CD4-positive, alpha-beta memory T cell (primary cell): ENCODE results near the gene PI4KA. TPM values are rescaled to one million over a fixed set of nuclear protein-coding genes. Genes with fewer than 3 reads are reported as not detected.
A peak's percentile ranks its signal among the peaks of the same experiment; 100 is the strongest.

Source experiments
- CTCF ChIA-PET: fragments of 350-600 bp; sonication (Branson Sonifier 250); formaldehyde crosslinking; loops from one replicate; lab custom pipeline; 2021; ENCODE audit warnings: inconsistent platforms; ENCODE audit not compliant: partially characterized antibody; lab: Charles Lee
- POLR2A ChIA-PET: fragments of 350-600 bp; sonication (Branson Sonifier 250); formaldehyde crosslinking; loops from one replicate; lab custom pipeline; 2021; ENCODE audit not compliant: partially characterized antibody; lab: Charles Lee
- DNase-seq, 5 donors: peaks; one replicate each; pipeline versions ENCODE4 v3.0.0 to v3.0.0-alpha.2; 2020 to 2022; ENCODE audit warnings: mixed read lengths in 1 of 5
- H3K27ac ChIP-seq: one replicate; pipeline ENCODE4 v1.7.0; 2013; ENCODE audit warnings: low read depth, low read length
- H3K27me3 ChIP-seq: 2 replicates; pipeline ENCODE4 v1.7.0; 2013; ENCODE audit warnings: mild to moderate bottlenecking, low read length, moderate library complexity; ENCODE audit not compliant: insufficient read depth
- H3K36me3 ChIP-seq: 2 replicates; pipeline ENCODE4 v1.7.0; 2013; ENCODE audit warnings: mild to moderate bottlenecking, low read length, moderate library complexity; ENCODE audit not compliant: insufficient read depth
- H3K4me1 ChIP-seq: 2 replicates; pipeline ENCODE4 v1.7.0; 2013; ENCODE audit warnings: mild to moderate bottlenecking, low read length, moderate library complexity; ENCODE audit not compliant: insufficient read depth
- H3K4me3 ChIP-seq, 2 donors: one replicate each; pipeline ENCODE4 v1.7.0; 2013; ENCODE audit warnings: low read length in 2 of 2, mild to moderate bottlenecking in 1 of 2
- H3K9me3 ChIP-seq, 2 donors: one replicate each; pipeline ENCODE4 v1.7.0; 2013; ENCODE audit warnings: low read length in 2 of 2, control low read depth in 1 of 2; ENCODE audit not compliant: control insufficient read depth in 1 of 2
- H3K27ac Mint-ChIP-seq, 7 donors: one replicate each; pipeline ENCODE4 v1.8.0; 2020 to 2021; ENCODE audit warnings: mixed read lengths in 7 of 7, mild to moderate bottlenecking in 6 of 7, inconsistent platforms in 3 of 7, moderate library complexity in 3 of 7
- H3K27me3 Mint-ChIP-seq, 2 donors: one replicate each; pipeline ENCODE4 v1.8.0; 2020 to 2021; ENCODE audit warnings: mixed read lengths in 2 of 2
- H3K36me3 Mint-ChIP-seq, 2 donors: one replicate each; pipeline ENCODE4 v1.8.0; 2020 to 2021; ENCODE audit warnings: mixed read lengths in 2 of 2, inconsistent platforms in 1 of 2, mild to moderate bottlenecking in 1 of 2
- H3K4me1 Mint-ChIP-seq, 4 donors: one replicate each; pipeline ENCODE4 v1.8.0; 2020 to 2021; ENCODE audit warnings: mixed read lengths in 4 of 4, mild to moderate bottlenecking in 1 of 4
- H3K4me3 Mint-ChIP-seq, 8 donors: one replicate each; pipeline ENCODE4 v1.8.0; 2020 to 2021; ENCODE audit warnings: mixed read lengths in 8 of 8, mild to moderate bottlenecking in 7 of 8, moderate library complexity in 6 of 8, inconsistent platforms in 3 of 8
- H3K9me3 Mint-ChIP-seq, 8 donors: one replicate each; pipeline ENCODE4 v1.8.0; 2020 to 2021; ENCODE audit warnings: mixed read lengths in 8 of 8, mild to moderate bottlenecking in 5 of 8, inconsistent platforms in 3 of 8, moderate library complexity in 1 of 8
- intact Hi-C: fragments of 100-400 bp; cut with micrococcal nuclease; formaldehyde crosslinking; loops from one replicate; pipeline ENCODE4 v1.15.1; 2023
- polyA plus RNA-seq, 2 donors: library from polyadenylated mRNA; unstranded; fragments of 300-500 nt; fragmentation: Illumina TruSeq; gene quantifications; one replicate each; pipeline ENCODE4 v1.2.3, GENCODE V29; 2021
- total RNA-seq, 2 experiments: library from RNA; stranded (reverse); gene quantifications; one replicate each; pipeline ENCODE4 v1.2.3, GENCODE V29; 2021

PI4KA gene
- total and polyA plus RNA-seq, 4 experiments from 2014 or later, result 31.5 to 145 (median 110) TPM

DNA sequence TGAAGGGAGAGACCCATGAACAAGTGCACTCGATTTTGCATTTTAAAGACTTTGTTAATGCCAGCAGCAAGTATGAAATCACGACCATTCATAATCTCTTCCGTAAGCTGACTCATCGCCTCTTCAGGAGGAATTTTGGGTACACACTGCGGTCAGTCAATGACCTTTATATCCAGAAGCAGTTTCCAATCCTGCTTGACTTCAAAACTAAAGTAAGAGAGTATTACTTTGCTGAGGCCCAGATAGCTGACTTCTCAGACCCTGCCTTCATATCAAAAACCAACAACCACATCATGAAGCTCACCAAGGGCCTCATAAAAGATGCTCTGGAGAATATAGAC lies 78.8 kb downstream of the PI4KA start:
- ChIA-PET POLR2A (no interaction called here), CTCF (interaction anchor here (1.0 kb wide), 1 partner anchor 30 kb away, joined by 3 read pairs; no protein-coding TSS in a partner anchor)
- Histone ChIP-seq H3K4me3 (no peak overlapping the region), H3K4me1 (peaks cover 17% of the 10 kb centered on the region), H3K27me3 (no peaks in the 10 kb centered on the region), H3K36me3 (peaks cover 12% of the 10 kb centered on the region), H3K27ac (no peak overlapping the region), H3K9me3 (no peaks in the 10 kb centered on the region)
- Mint-ChIP-seq H3K4me3 (no peak overlapping the region), H3K9me3 (peaks cover 0 to 2% (median 0%) of the 10 kb centered on the region in 8 donors), H3K4me1 (peaks cover 0 to 8% (median 4%) of the 10 kb centered on the region in 4 donors), H3K27ac (no peak overlapping the region), H3K27me3 (no peaks in the 10 kb centered on the region), H3K36me3 (peaks cover 21 to 55% of the 10 kb centered on the region in 2 donors)
- intact Hi-C loops, result no loop called here
- DNase-seq, result no peak

DNA sequence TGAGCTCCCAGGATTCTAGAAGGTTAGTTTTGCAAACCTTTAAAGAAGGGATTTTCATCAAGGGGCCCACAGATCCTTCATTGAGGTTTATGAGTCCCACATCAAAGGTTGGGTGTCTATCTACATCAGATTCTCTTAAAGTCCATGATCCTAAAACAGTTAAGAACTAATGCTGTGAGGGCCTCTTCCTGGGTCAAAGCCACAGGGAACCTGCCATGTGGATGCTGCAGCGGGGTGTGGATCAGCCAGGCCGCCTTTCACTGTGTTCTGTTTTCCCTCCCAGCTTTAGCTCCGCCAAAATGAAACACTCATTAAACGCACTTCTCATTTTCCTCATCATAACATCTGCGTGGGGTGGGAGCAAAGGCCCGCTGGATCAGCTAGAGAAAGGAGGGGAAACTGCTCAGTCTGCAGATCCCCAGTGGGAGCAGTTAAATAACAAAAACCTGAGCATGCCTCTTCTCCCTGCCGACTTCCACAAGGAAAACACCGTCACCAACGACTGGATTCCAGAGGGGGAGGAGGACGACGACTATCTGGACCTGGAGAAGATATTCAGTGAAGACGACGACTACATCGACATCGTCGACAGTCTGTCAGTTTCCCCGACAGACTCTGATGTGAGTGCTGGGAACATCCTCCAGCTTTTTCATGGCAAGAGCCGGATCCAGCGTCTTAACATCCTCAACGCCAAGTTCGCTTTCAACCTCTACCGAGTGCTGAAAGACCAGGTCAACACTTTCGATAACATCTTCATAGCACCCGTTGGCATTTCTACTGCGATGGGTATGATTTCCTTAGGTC lies 79.4 kb downstream of the PI4KA start:
- H3K36me3 Mint-ChIP-seq, result peaks cover 21 to 51% of the 10 kb centered on the region in 2 donors

DNA sequence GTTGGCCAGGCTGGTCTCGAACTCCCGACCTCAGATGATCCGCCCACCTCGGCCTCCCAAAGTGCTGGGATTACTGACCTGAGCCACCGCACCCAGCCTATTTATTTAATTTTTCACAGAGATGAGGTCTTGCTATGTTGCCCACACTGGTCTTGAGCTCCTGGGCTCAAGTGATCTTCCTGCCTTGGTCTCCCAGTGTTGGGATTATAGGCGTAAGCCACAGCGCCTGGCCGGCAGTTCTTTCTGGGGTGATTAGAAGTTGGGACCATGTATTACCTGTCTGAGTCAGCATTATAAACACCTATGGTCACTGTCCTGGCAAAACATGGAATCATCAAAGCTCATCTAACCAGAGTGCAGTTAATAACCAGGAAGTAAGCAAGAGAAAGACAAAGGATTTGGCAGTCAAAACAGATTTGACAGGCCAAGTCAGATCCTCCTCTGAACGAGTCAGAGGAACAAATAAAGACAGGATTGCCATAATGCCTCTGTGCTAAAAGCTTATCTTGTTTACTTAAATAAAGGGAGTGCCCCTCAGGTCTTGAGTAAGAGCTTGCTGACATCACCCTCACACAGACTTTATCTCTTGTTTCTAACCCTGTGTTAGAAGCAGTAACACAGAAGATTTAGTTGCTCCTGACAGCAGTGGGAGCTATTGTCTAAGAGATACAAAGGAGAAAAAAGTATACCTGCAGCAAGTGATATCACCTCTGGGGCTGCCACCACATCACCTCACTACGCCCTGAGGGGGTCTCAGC lies 81.0 kb downstream of the PI4KA start:
- H3K27me3 ChIP-seq, result no peaks in the 10 kb centered on the region
- H3K4me1 Mint-ChIP-seq, result peaks cover 0 to 5% (median 0%) of the 10 kb centered on the region in 4 donors
- H3K36me3 ChIP-seq, result peaks cover 12% of the 10 kb centered on the region
- no peak overlapping the region for H3K4me3 ChIP-seq
- peak overlapping the region in 1 of 8 donors; percentile 6 for H3K4me3 Mint-ChIP-seq
- H3K27ac ChIP-seq, result no peak overlapping the region
- H3K27ac Mint-ChIP-seq, result peak overlapping the region in 1 of 7 donors; percentile 29
- no peak for DNase-seq
- H3K9me3 Mint-ChIP-seq, result no peaks in the 10 kb centered on the region
- no peaks in the 10 kb centered on the region for H3K9me3 ChIP-seq
- peaks cover 21 to 54% of the 10 kb centered on the region in 2 donors for H3K36me3 Mint-ChIP-seq
- H3K27me3 Mint-ChIP-seq, result no peaks in the 10 kb centered on the region
- intact Hi-C loops, result no loop called here
- peaks cover 17% of the 10 kb centered on the region for H3K4me1 ChIP-seq
- CTCF ChIA-PET, result interaction anchor here (1.3 kb wide), 1 partner anchor 9 kb away, joined by 4 read pairs; no protein-coding TSS in a partner anchor
- POLR2A ChIA-PET, result no interaction called here

More for the DNA sequence above, 79.4 kb downstream of the PI4KA start:
- Histone ChIP-seq H3K27ac (no peak overlapping the region), H3K36me3 (peaks cover 12% of the 10 kb centered on the region), H3K27me3 (no peaks in the 10 kb centered on the region), H3K9me3 (no peaks in the 10 kb centered on the region), H3K4me3 (no peak overlapping the region), H3K4me1 (peaks cover 17% of the 10 kb centered on the region)
- CTCF ChIA-PET, result interaction anchor here (1.0 kb wide), 1 partner anchor 30 kb away, joined by 3 read pairs; no protein-coding TSS in a partner anchor
- DNase-seq, result no peak
- H3K4me1 Mint-ChIP-seq, result peaks cover 0 to 5% (median 2%) of the 10 kb centered on the region in 4 donors
- H3K9me3 Mint-ChIP-seq, result peaks cover 0 to 2% (median 0%) of the 10 kb centered on the region in 8 donors
- no peaks in the 10 kb centered on the region for H3K27me3 Mint-ChIP-seq
- H3K4me3 Mint-ChIP-seq, result no peak overlapping the region
- peak overlapping the region in 1 of 7 donors; percentile 61 for H3K27ac Mint-ChIP-seq
- POLR2A ChIA-PET, result no interaction called here
- intact Hi-C loops, result no loop called here

DNA sequence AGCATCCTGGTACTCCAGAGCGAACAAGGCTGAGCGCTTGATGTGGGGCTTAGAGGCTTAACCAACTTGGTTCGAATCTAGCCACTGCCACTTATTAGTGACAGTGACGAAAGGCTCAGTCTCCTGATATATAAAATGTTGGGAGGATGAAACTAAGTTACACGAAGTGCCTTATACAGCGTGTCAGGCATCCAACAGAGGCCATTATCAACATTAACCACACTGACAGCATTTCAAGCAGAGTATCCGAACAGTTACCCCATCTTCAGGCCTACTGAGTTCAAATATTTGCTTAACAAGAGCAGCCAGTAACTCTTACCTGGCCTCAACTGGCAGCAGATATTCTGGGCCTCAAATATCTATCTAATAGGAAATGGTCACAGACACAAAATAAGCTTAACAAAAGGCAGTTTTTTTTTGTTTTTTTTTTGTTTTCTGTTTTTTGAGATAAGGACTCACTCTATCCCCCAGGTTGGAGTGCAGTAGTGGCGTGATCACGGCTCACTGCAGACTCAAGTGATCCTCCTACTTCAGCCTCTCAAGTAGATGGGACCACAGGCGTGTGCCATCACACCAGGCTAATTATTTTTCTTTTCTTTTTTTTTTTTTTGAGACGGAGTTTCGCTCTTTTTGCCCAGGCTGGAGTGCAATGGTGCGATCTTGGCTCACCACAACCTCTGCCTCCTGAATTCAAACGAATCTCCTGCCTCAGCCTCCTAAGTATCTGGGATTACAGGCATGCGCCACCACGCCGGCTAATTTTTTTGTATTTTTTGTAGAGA lies 81.8 kb downstream of the PI4KA start:
- intact Hi-C loops, result no loop called here
- Histone ChIP-seq H3K4me3 (no peak overlapping the region), H3K27me3 (no peaks in the 10 kb centered on the region), H3K27ac (no peak overlapping the region), H3K9me3 (no peaks in the 10 kb centered on the region), H3K36me3 (peaks cover 12% of the 10 kb centered on the region), H3K4me1 (peaks cover 17% of the 10 kb centered on the region)
- DNase-seq, result no peak
- Mint-ChIP-seq H3K27ac (peak overlapping the region in 2 of 7 donors; percentile 12 to 76), H3K27me3 (no peaks in the 10 kb centered on the region), H3K4me3 (no peak overlapping the region), H3K36me3 (peaks cover 21 to 56% of the 10 kb centered on the region in 2 donors), H3K4me1 (peaks cover 0 to 5% (median 0%) of the 10 kb centered on the region in 4 donors), H3K9me3 (no peaks in the 10 kb centered on the region)
- POLR2A ChIA-PET, result no interaction called here
- CTCF ChIA-PET, result interaction anchor here (1.3 kb wide), 1 partner anchor 9 kb away, joined by 4 read pairs; no protein-coding TSS in a partner anchor

DNA sequence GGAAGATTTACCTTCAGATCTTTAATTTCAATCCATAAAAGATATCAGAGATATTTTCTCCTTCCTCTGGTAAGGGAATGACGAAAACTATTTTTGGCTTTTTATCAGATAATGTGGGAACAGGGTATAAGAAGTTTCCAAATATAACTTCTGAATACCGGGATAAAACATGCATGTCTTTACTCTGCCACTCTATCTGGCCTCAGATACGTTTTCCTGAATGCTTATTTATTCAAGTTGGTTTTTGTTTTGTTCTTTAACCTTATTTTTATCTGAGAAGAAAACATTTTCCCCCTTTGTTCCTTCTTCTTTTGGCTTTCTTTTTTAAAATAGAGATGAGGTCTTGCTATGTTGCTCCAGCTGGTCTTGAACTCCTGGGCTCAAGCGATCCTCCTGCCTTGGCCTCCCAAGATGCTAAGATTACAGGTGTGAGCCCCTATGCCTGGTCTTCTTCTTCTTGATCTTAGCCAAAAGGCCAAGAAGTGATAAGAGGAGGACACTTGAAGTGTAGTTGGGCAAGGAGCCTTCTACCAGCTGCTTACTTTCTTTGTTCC lies 83.2 kb downstream of the PI4KA start:
- Histone ChIP-seq H3K9me3 (no peaks in the 10 kb centered on the region), H3K4me1 (peaks cover 17% of the 10 kb centered on the region), H3K4me3 (no peak overlapping the region), H3K27me3 (no peaks in the 10 kb centered on the region), H3K36me3 (peaks cover 12% of the 10 kb centered on the region), H3K27ac (no peak overlapping the region)
- DNase-seq, result no peak
- Mint-ChIP-seq H3K4me1 (peaks cover 0 to 5% (median 0%) of the 10 kb centered on the region in 4 donors), H3K9me3 (no peaks in the 10 kb centered on the region), H3K27ac (no peak overlapping the region), H3K27me3 (no peaks in the 10 kb centered on the region), H3K36me3 (peaks cover 21 to 57% of the 10 kb centered on the region in 2 donors), H3K4me3 (no peak overlapping the region)
- CTCF ChIA-PET, result no interaction called here
- intact Hi-C loops, result no loop called here
- POLR2A ChIA-PET, result no interaction called here

DNA sequence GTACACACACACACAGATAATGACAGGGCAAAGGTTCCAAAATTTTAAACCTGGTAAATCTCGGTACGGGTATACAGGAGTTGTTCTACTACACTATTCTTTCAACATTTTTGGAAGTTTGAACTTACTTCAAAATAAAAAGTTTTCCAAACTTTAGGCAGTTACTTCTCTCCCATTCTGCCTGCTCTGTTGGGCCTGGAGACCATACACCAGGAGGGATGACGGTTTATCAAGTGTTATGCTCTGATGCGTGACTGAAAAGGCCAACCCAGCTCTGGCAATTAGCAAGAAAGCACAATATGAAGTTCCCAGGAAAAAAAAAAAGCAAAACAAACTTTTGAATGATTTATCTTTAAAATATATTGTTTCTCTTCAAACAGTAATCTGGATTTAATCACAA lies 83.7 kb downstream of the PI4KA start:
- H3K36me3 ChIP-seq, result peaks cover 9% of the 10 kb centered on the region
- H3K4me3 Mint-ChIP-seq, result no peak overlapping the region
- ChIA-PET CTCF (no interaction called here), POLR2A (no interaction called here)
- DNase-seq, result no peak
- no peaks in the 10 kb centered on the region for H3K27me3 ChIP-seq
- intact Hi-C loops, result no loop called here
- H3K27ac Mint-ChIP-seq, result no peak overlapping the region
- no peaks in the 10 kb centered on the region for H3K27me3 Mint-ChIP-seq
- no peak overlapping the region for H3K4me3 ChIP-seq
- peaks cover 22 to 55% of the 10 kb centered on the region in 2 donors for H3K36me3 Mint-ChIP-seq
- H3K27ac ChIP-seq, result no peak overlapping the region
- H3K4me1 ChIP-seq, result peaks cover 17% of the 10 kb centered on the region
- H3K9me3 ChIP-seq, result no peaks in the 10 kb centered on the region
- peaks cover 0 to 5% (median 0%) of the 10 kb centered on the region in 4 donors for H3K4me1 Mint-ChIP-seq
- H3K9me3 Mint-ChIP-seq, result no peaks in the 10 kb centered on the region
